H1 (cell line): Measurements from ENCODE around the gene GRID2. TPM values are rescaled to one million over a fixed set of nuclear protein-coding genes. Genes with fewer than 3 reads are reported as not detected.

ENCODE experiments used
- CTCF ChIA-PET: fragments of 300-600 bp; sonication (Branson Sonifier 250); formaldehyde crosslinking; loops from one replicate; lab custom pipeline; 2021; ENCODE audit not compliant: partially characterized antibody; lab: Charles Lee
- POLR2A ChIA-PET: fragments of 300-600 bp; sonication (Branson Sonifier 250); formaldehyde crosslinking; loops from one replicate; lab custom pipeline; 2021; ENCODE audit warnings: inconsistent platforms; ENCODE audit not compliant: partially characterized antibody; lab: Charles Lee
- DNase-seq, 2 experiments: peaks; one replicate each; pipeline versions ENCODE4 v3.0.0 to v3.0.0-alpha.2; 2010 to 2022; ENCODE audit warnings: low spot score in 2 of 2, low read depth in 1 of 2, mixed read lengths in 1 of 2
- FAIRE-seq: peaks from 2 replicates; lab custom pipeline; 2011; peaks lifted over from hg19 to GRCh38; lab: Jason Lieb, UNC
- H2AFZ ChIP-seq: 2 replicates; pipeline ENCODE4 v1.8.1; 2012; ENCODE audit warnings: low read length, inconsistent platforms
- H2AK5ac ChIP-seq: 2 replicates; pipeline ENCODE4 v1.6.1; 2013; ENCODE audit warnings: low read depth, low read length
- H2BK120ac ChIP-seq: replicated peaks from 2 replicates; pipeline ENCODE3; 2013; ENCODE audit warnings: low read depth, low read length, inconsistent platforms
- H2BK12ac ChIP-seq: 2 replicates; pipeline ENCODE4 v1.6.1; 2013; ENCODE audit warnings: low read depth, low read length
- H2BK15ac ChIP-seq: 2 replicates; pipeline ENCODE4 v1.6.1; 2013; ENCODE audit warnings: low read length
- H2BK20ac ChIP-seq: 2 replicates; pipeline ENCODE4 v1.6.1; 2013; ENCODE audit warnings: low read length
- H2BK5ac ChIP-seq: 2 replicates; pipeline ENCODE4 v1.6.1; 2013; ENCODE audit warnings: low read depth, low read length
- H3K14ac ChIP-seq: 2 replicates; pipeline ENCODE4 v1.6.1; 2013; ENCODE audit warnings: inconsistent platforms; ENCODE audit not compliant: insufficient read length
- H3K18ac ChIP-seq: 2 replicates; pipeline ENCODE4 v1.6.1; 2013; ENCODE audit warnings: low read length; ENCODE audit errors: extremely low read depth
- H3K23ac ChIP-seq: 2 replicates; pipeline ENCODE4 v1.6.1; 2013; ENCODE audit warnings: inconsistent platforms; ENCODE audit not compliant: insufficient read length
- H3K23me2 ChIP-seq: 2 replicates; pipeline ENCODE4 v1.6.1; 2013; ENCODE audit warnings: low read depth, low read length
- H3K27ac ChIP-seq: 2 replicates; pipeline ENCODE4 v1.6.1; 2011; ENCODE audit warnings: low read depth, low read length, inconsistent platforms
- H3K27me3 ChIP-seq, 4 experiments: replicated peaks in 1 of 4; 1 replicate in 1 of 4; 2 replicates in 3 of 4; pipeline versions ENCODE4 v1.6.1 to v1.8.1; 2011 to 2013; ENCODE audit warnings: low read length in 3 of 4, mild to moderate bottlenecking in 3 of 4, inconsistent platforms in 2 of 4, mixed read lengths in 2 of 4, moderate library complexity in 1 of 4; ENCODE audit not compliant: control insufficient read depth in 3 of 4, insufficient read depth in 3 of 4; ENCODE audit errors: extremely low read depth in 1 of 4
- H3K36me3 ChIP-seq, 4 experiments: 2 replicates each; pipeline versions ENCODE4 v1.6.1 to v1.8.1; 2011 to 2013; ENCODE audit warnings: mild to moderate bottlenecking in 4 of 4, low read length in 3 of 4, moderate library complexity in 2 of 4, control low read depth in 1 of 4, inconsistent platforms in 1 of 4; ENCODE audit not compliant: insufficient read depth in 4 of 4, control insufficient read depth in 2 of 4
- H3K4ac ChIP-seq: replicated peaks from 2 replicates; pipeline ENCODE3; 2013; ENCODE audit warnings: low read length, low read depth, mixed read lengths, inconsistent platforms; ENCODE audit not compliant: insufficient read length
- H3K4me1 ChIP-seq, 4 experiments: replicated peaks in 1 of 4; 1 replicate in 1 of 4; 2 replicates in 3 of 4; pipeline versions ENCODE4 v1.6.1 to v1.8.1; 2011 to 2013; ENCODE audit warnings: low read length in 3 of 4, inconsistent platforms in 2 of 4, mixed read lengths in 1 of 4; ENCODE audit not compliant: insufficient read depth in 4 of 4, control insufficient read depth in 3 of 4
- H3K4me2 ChIP-seq, 2 experiments: 2 replicates each; pipeline versions ENCODE4 v1.6.1 to v1.8.1; 2011 to 2013; ENCODE audit warnings: low read depth in 2 of 2, low read length in 2 of 2, control low read depth in 1 of 2, inconsistent platforms in 1 of 2, mild to moderate bottlenecking in 1 of 2; ENCODE audit not compliant: insufficient read depth in 1 of 2
- H3K4me3 ChIP-seq, 4 experiments: fragments of 200-600, 300-600 bp in 1 of 4; sonication (generic), shearing (Covaris generic), sonication (Bioruptor Twin) in 1 of 4; 2 replicates each; pipeline versions ENCODE4 v1.5.1 to v1.8.1; 2011 to 2016; ENCODE audit warnings: low read length in 4 of 4, low read depth in 3 of 4, control low read depth in 2 of 4, inconsistent platforms in 2 of 4, mild to moderate bottlenecking in 2 of 4, mixed read lengths in 1 of 4, moderate library complexity in 1 of 4; ENCODE audit not compliant: insufficient read depth in 2 of 4; ENCODE audit errors: extremely low read depth in 1 of 4
- H3K56ac ChIP-seq: replicated peaks from 2 replicates; pipeline ENCODE3; 2013; ENCODE audit warnings: low read depth, mild to moderate bottlenecking, mixed read lengths, low read length, inconsistent platforms; ENCODE audit not compliant: insufficient read length
- H3K79me1 ChIP-seq: 2 replicates; pipeline ENCODE4 v1.6.1; 2013; ENCODE audit warnings: low read depth, low read length, control low read depth
- H3K79me2 ChIP-seq, 2 experiments: 2 replicates each; pipeline versions ENCODE4 v1.6.1 to v1.8.1; 2012 to 2013; ENCODE audit warnings: low read length in 2 of 2, mild to moderate bottlenecking in 2 of 2, inconsistent platforms in 1 of 2; ENCODE audit not compliant: insufficient read depth in 2 of 2, control insufficient read depth in 1 of 2
- H3K9ac ChIP-seq, 4 experiments: replicated peaks in 1 of 4; 1 replicate in 1 of 4; 2 replicates in 3 of 4; pipeline versions ENCODE4 v1.6.1 to v1.8.1; 2011 to 2013; ENCODE audit warnings: low read depth in 3 of 4, low read length in 3 of 4, control low read depth in 2 of 4, mild to moderate bottlenecking in 2 of 4, moderate library complexity in 2 of 4, inconsistent platforms in 1 of 4; ENCODE audit errors: extremely low read depth in 1 of 4
- H3K9me3 ChIP-seq, 2 experiments: 2 replicates each; pipeline versions ENCODE4 v1.6.1 to v1.8.1; 2012 to 2013; ENCODE audit warnings: mild to moderate bottlenecking in 2 of 2, moderate library complexity in 2 of 2, control low read depth in 1 of 2, inconsistent platforms in 1 of 2, low read depth in 1 of 2, low read length in 1 of 2, mixed read lengths in 1 of 2; ENCODE audit not compliant: insufficient read depth in 2 of 2
- H4K20me1 ChIP-seq, 2 experiments: replicated peaks in 1 of 2; 2 replicates each; pipeline versions ENCODE3 to v1.8.1; 2011 to 2013; ENCODE audit warnings: inconsistent platforms in 2 of 2, low read length in 2 of 2, mild to moderate bottlenecking in 1 of 2; ENCODE audit not compliant: insufficient read depth in 2 of 2, control insufficient read depth in 1 of 2
- H4K5ac ChIP-seq: 2 replicates; pipeline ENCODE4 v1.6.1; 2013; ENCODE audit warnings: low read length, low read depth, mixed read lengths, inconsistent platforms; ENCODE audit not compliant: insufficient read length
- H4K8ac ChIP-seq: 2 replicates; pipeline ENCODE4 v1.8.0; 2013; ENCODE audit warnings: mild to moderate bottlenecking, moderate library complexity, low read length, inconsistent platforms; ENCODE audit not compliant: insufficient read depth; ENCODE audit errors: extremely low read depth
- H4K91ac ChIP-seq: replicated peaks from 2 replicates; pipeline ENCODE3; 2013; ENCODE audit warnings: low read length, mixed read lengths, inconsistent platforms; ENCODE audit not compliant: insufficient read length
- RAD21 ChIP-seq, 2 experiments: IDR thresholded peaks in 1 of 2; conservative IDR thresholded peaks in 1 of 2; 2 replicates each; pipeline ENCODE4 v1.6.1; 2011; ENCODE audit warnings: low read depth in 2 of 2, low read length in 2 of 2, improper control_type of control experiment in 1 of 2, inconsistent platforms in 1 of 2, mild to moderate bottlenecking in 1 of 2, moderate library complexity in 1 of 2
- SAP30 ChIP-seq: fragments of 300-600 bp; sonication (generic); IDR thresholded peaks from 2 replicates; pipeline ENCODE4 v1.7.1; 2012; ENCODE audit warnings: low read length, moderate library complexity, mild to moderate bottlenecking, inconsistent platforms; ENCODE audit not compliant: insufficient read depth, insufficient replicate concordance
- WGBS, 2 experiments: shearing (Covaris generic) in 1 of 2; methylation state at CpG; one replicate each; pipeline versions ENCODE4 v1.1.6 to v1.1.7; 2013 to 2015; ENCODE audit warnings: low lambda C conversion rate in 2 of 2, mixed read lengths in 2 of 2, inconsistent platforms in 1 of 2, low coverage in 1 of 2, missing lambda C conversion rate in 1 of 2; ENCODE audit not compliant: insufficient replicate concordance in 2 of 2, insufficient coverage in 1 of 2, insufficient read length in 1 of 2; ENCODE audit errors: extremely low coverage in 1 of 2, missing lambda C conversion rate in 1 of 2; 5-methylcytosine and 5-hydroxymethylcytosine counted together
- polyA plus RNA-seq, 7 experiments: library from polyadenylated mRNA; depleted of rRNA in 3 of 7; stranded (reverse) in 5 of 7; unstranded in 2 of 7; fragments of >200 nt in 5 of 7; fragments of 200-250 nt in 2 of 7; gene quantifications; 1 replicate in 5 of 7; 2 replicates in 1 of 7; 4 replicates in 1 of 7; pipeline versions ENCODE4 v1.2.1 to v1.2.3, GENCODE V29; 2011 to 2013; ENCODE audit warnings: missing spikeins in 2 of 7, mixed read lengths in 2 of 7
- total RNA-seq: library from RNA; stranded (reverse); fragmentation: NEBNext Ultra II Directional; extraction: Animal tissue kit (Norgen Biotek cat#: 25700); gene quantifications from 2 replicates; pipeline ENCODE4 v1.2.1, GENCODE V29; 2021
- TF ChIP-seq, protein P1 (sequence below), 3 experiments: IDR thresholded peaks; 1 replicate in 2 of 3; 2 replicates in 1 of 3; pipeline versions ENCODE4 v1.5.1 to v1.6.1; 2011; ENCODE audit warnings: low read length in 3 of 3, mild to moderate bottlenecking in 3 of 3, inconsistent platforms in 2 of 3, low read depth in 1 of 3, moderate library complexity in 1 of 3; ENCODE audit not compliant: insufficient read depth in 1 of 3; ENCODE audit errors: control extremely low read depth in 1 of 3

GRID2 gene
- total and polyA plus RNA-seq, 2 of the 8 experiments (the other 6 are each of a cell fraction or from before 2014, with no cell fraction given) = 31.1 to 81.9 TPM

DNA sequence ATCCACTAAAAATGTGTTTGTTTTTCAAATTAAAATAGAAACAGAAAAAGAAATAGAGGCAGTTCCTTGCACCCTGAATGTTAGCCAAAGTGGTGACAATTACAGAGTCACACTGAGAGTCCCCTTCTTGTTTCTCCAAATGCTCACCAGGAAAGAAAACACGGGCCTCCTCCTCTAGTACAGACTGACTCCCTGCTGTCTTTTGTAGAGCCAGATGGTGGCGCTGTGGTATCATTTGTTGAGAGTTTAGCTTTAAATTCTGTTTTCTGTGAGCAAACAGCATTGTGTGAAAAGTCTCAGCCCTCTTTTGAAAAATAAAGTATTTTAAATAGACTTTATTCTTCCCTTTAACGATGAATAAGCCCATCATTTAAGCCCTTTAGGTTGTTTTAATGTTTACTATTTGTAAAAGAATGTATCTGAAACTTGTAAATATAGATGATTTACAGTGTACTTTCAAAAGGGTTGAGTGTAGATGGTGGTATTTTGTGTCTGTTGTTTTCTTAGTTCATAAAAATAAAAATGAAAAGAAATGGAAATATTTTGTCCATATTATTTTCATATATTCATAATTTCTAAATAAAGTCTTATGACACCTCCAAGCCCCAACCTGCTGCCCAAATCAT, 1487.9 kb downstream of the GRID2 start:
- CTCF ChIA-PET = interaction anchor here (0.6 to 2.0 kb wide), 11 partner anchors 13 to 356 kb away, joined by 3 to 10 read pairs (median 3); no protein-coding TSS in a partner anchor
- Histone ChIP-seq H4K91ac (no peak overlapping the region), H2BK5ac (no peak overlapping the region; the same call in 1 of the 2 replicates), H3K9ac (no peak overlapping the region), H3K4ac (no peak overlapping the region), H3K79me1 (no peaks in the 10 kb centered on the region), H3K23ac (no peak overlapping the region), H3K27ac (no peak overlapping the region), H3K9me3 (no peaks in the 10 kb centered on the region), H4K8ac (no peak overlapping the region), H3K4me3 (no peak overlapping the region), H3K18ac (no peak overlapping the region), H3K14ac (no peak overlapping the region), H2AFZ (no peak overlapping the region), H2BK120ac (no peak overlapping the region), H3K79me2 (no peaks in the 10 kb centered on the region), H2BK15ac (no peak overlapping the region), H3K23me2 (no peaks in the 10 kb centered on the region), H2AK5ac (no peak overlapping the region), H4K20me1 (no peaks in the 10 kb centered on the region), H4K5ac (no peak overlapping the region), H2BK12ac (no peak overlapping the region), H3K27me3 (no peaks in the 10 kb centered on the region), H3K4me1 (no peaks in the 10 kb centered on the region; a peak in 1 of 7 replicates), H2BK20ac (no peak overlapping the region), H3K4me2 (no peak overlapping the region), H3K36me3 (no peaks in the 10 kb centered on the region), H3K56ac (no peak overlapping the region)
- WGBS, 2 experiments = 3% methylated on average over 3 of the region's 3 CpGs; no CpG with 5 or more reads in 1 of the 2 experiments
- peak in 1 of 2 experiments; percentile 70 for DNase-seq
- peak; percentile 93 for FAIRE-seq
- POLR2A ChIA-PET = no interaction called here
- TF ChIP-seq SAP30 (no peak), RAD21 (IDR thresholded peaks at IDR 0.05 in 1 of 2, conservative IDR thresholded peaks at IDR 0.05 in 1 of 2; ENCODE audit: low read depth in 2 of 2, low read length in 2 of 2) (peak; percentile 96 to 98)
- TF ChIP-seq, protein P1, sequence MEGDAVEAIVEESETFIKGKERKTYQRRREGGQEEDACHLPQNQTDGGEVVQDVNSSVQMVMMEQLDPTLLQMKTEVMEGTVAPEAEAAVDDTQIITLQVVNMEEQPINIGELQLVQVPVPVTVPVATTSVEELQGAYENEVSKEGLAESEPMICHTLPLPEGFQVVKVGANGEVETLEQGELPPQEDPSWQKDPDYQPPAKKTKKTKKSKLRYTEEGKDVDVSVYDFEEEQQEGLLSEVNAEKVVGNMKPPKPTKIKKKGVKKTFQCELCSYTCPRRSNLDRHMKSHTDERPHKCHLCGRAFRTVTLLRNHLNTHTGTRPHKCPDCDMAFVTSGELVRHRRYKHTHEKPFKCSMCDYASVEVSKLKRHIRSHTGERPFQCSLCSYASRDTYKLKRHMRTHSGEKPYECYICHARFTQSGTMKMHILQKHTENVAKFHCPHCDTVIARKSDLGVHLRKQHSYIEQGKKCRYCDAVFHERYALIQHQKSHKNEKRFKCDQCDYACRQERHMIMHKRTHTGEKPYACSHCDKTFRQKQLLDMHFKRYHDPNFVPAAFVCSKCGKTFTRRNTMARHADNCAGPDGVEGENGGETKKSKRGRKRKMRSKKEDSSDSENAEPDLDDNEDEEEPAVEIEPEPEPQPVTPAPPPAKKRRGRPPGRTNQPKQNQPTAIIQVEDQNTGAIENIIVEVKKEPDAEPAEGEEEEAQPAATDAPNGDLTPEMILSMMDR (IDR thresholded peaks at IDR 0.05; ENCODE audit: control extremely low read depth in 1 of 3, insufficient read depth in 1 of 3, low read depth in 1 of 3, low read length in 3 of 3) = peak in 2 of 3 experiments; percentile 83 to 84; a peak in 3 of 4 replicates
